Measurements from ENCODE around the gene TRPM3.

DNA sequence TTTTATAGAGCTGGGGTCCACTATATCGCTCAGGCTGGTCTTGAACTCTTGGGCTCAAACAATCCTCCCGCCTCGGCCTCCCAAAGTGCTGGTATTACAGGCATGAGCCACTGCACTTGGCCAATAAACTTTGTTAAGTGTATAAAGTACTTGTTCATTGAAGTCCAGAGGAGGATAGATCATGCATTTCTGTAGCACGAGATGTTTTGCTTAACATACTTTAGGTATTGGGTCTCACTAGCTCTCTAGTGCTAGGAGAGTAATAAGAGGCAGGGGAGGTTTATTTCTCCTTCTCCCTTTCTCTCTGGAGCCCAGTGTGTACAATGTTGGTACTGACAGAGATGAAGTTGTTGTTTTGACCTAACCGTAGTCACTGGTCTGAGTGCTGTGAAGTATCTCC, 581.4 kb downstream of the TRPM3 start:
- TF ChIP-seq, protein P1, sequence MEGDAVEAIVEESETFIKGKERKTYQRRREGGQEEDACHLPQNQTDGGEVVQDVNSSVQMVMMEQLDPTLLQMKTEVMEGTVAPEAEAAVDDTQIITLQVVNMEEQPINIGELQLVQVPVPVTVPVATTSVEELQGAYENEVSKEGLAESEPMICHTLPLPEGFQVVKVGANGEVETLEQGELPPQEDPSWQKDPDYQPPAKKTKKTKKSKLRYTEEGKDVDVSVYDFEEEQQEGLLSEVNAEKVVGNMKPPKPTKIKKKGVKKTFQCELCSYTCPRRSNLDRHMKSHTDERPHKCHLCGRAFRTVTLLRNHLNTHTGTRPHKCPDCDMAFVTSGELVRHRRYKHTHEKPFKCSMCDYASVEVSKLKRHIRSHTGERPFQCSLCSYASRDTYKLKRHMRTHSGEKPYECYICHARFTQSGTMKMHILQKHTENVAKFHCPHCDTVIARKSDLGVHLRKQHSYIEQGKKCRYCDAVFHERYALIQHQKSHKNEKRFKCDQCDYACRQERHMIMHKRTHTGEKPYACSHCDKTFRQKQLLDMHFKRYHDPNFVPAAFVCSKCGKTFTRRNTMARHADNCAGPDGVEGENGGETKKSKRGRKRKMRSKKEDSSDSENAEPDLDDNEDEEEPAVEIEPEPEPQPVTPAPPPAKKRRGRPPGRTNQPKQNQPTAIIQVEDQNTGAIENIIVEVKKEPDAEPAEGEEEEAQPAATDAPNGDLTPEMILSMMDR (IDR thresholded peaks at IDR 0.05): no peak
- no peak for TF ChIP-seq EZH2 (IDR thresholded peaks at IDR 0.05; ENCODE audit: borderline replicate concordance, insufficient read depth, low read depth, low read length, poor library complexity, severe bottlenecking)
